Measurements from ENCODE around the gene PRKD2. TPM values are rescaled to one million over a fixed set of nuclear protein-coding genes. Genes with fewer than 3 reads are reported as not detected.

PRKD2 gene
- total and polyA plus RNA-seq, 2 of the 8 experiments (the other 6 are each of a cell fraction or from before 2014, with no cell fraction given), result 24.4 to 63.8 TPM

- TF ChIP-seq NRF1 (IDR thresholded peaks at IDR 0.05; ENCODE audit: low read depth, low read length) (no peak), POU5F1 (IDR thresholded peaks at IDR 0.05; ENCODE audit: low read depth, low read length) (no peak), GTF2F1 (IDR thresholded peaks at IDR 0.05; ENCODE audit: borderline replicate concordance, low read depth, low read length) (no peak), KDM5A (IDR thresholded peaks at IDR 0.05; ENCODE audit: low read length) (no peak)
These were observed 42.3 kb upstream of the PRKD2 start (continued) for GRCh38 chr19:46759206-46759605.

All from H1 (cell line).